ENCODE measurements around the gene SLMAP. TPM values are rescaled to one million over a fixed set of nuclear protein-coding genes. Genes with fewer than 3 reads are reported as not detected.

Gene SLMAP
- total and polyA plus RNA-seq, 2 of the 4 experiments (the other 2 are of a cell fraction) = 15.5 to 26.5 TPM

DNA sequence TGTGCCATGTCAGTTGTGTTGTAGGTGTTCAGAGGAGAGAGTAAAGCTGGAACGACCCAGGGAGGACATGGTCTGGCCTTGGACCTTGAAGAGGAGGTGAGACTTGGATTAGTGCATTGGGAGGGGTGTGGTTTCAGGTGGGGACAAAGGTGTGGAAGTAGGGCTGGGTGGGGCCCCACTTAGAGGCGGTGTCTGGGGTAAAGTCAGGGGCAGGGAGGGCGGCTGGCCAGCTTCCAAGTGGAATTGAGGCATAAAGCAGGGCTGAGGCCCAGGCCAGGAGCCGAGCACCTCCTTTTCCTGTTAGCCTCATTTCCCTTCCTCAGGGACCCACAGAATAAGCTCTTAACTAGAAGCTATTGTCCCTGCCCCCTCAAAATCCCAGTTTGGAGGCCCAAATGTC lies 215.9 kb downstream of the SLMAP start:
- intact Hi-C loops (cut with micrococcal nuclease) (no loop called here), dilution Hi-C loops (cut with HindIII; ENCODE audit: low sequenced_read_pairs, unreplicated experiment) (no loop called here), in situ Hi-C loops (cut with MboI; ENCODE audit: low sequenced_read_pairs) (no loop called here)
- H3K23ac ChIP-seq (ENCODE audit: low read depth, low read length) = no peak overlapping the region
- peaks cover 16% of the 10 kb centered on the region for H3K9me1 ChIP-seq (ENCODE audit: insufficient read depth, low read length)
- H4K91ac ChIP-seq (ENCODE audit: insufficient read depth, low read depth, low read length) = peak overlapping the region; percentile 93
- H3K27me3 ChIP-seq (ENCODE audit: control insufficient read depth, insufficient read depth, low read length) = no peaks in the 10 kb centered on the region
- ChIA-PET CTCF (no interaction called here), POLR2A (ENCODE audit: unreplicated experiment) (no interaction called here)
- peak overlapping the region; percentile 99 for H2BK20ac ChIP-seq (ENCODE audit: low read depth, low read length)
- TF ChIP-seq SMC3 (IDR thresholded peaks at IDR 0.05; ENCODE audit: low read depth, low read length) (no peak), BHLHE40 (IDR thresholded peaks at IDR 0.05; ENCODE audit: low read depth, low read length) (no peak), POLR2A (IDR thresholded peaks at IDR 0.05; ENCODE audit: low read depth, low read length) (no peak), MAFK (IDR thresholded peaks at IDR 0.05; ENCODE audit: low read depth, low read length) (no peak), CEBPB (IDR thresholded peaks at IDR 0.05; ENCODE audit: low read depth, low read length) (no peak), FOS (IDR thresholded peaks at IDR 0.05; ENCODE audit: low read depth, low read length) (no peak), NFE2L2 (IDR thresholded peaks at IDR 0.05; ENCODE audit: low read depth, low read length) (no peak), RFX5 (IDR thresholded peaks at IDR 0.05; ENCODE audit: low read depth, low read length) (no peak), MAZ (IDR thresholded peaks at IDR 0.05; ENCODE audit: borderline replicate concordance, low read depth, low read length) (no peak)
- TF ChIP-seq, protein P1, sequence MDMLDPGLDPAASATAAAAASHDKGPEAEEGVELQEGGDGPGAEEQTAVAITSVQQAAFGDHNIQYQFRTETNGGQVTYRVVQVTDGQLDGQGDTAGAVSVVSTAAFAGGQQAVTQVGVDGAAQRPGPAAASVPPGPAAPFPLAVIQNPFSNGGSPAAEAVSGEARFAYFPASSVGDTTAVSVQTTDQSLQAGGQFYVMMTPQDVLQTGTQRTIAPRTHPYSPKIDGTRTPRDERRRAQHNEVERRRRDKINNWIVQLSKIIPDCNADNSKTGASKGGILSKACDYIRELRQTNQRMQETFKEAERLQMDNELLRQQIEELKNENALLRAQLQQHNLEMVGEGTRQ (IDR thresholded peaks at IDR 0.05; ENCODE audit: low read depth, low read length) = no peak
- TF ChIP-seq, protein P2, sequence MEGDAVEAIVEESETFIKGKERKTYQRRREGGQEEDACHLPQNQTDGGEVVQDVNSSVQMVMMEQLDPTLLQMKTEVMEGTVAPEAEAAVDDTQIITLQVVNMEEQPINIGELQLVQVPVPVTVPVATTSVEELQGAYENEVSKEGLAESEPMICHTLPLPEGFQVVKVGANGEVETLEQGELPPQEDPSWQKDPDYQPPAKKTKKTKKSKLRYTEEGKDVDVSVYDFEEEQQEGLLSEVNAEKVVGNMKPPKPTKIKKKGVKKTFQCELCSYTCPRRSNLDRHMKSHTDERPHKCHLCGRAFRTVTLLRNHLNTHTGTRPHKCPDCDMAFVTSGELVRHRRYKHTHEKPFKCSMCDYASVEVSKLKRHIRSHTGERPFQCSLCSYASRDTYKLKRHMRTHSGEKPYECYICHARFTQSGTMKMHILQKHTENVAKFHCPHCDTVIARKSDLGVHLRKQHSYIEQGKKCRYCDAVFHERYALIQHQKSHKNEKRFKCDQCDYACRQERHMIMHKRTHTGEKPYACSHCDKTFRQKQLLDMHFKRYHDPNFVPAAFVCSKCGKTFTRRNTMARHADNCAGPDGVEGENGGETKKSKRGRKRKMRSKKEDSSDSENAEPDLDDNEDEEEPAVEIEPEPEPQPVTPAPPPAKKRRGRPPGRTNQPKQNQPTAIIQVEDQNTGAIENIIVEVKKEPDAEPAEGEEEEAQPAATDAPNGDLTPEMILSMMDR (conservative IDR thresholded peaks at IDR 0.05; ENCODE audit: low read depth, low read length) = no peak
- H3K79me1 ChIP-seq (ENCODE audit: low read depth in 1 of 2, low read length in 2 of 2) = peaks cover 0 to 12% of the 10 kb centered on the region in 2 experiments; a peak in 2 of 4 replicates
- peak overlapping the region; percentile 8; the same call in 1 of the 2 replicates for H3K27ac ChIP-seq (ENCODE audit: insufficient read depth, low read length)
- ATAC-seq (ENCODE audit: low read depth) (no peak), DNase-seq (no peak)
- peak overlapping the region; percentile 99 for H2BK15ac ChIP-seq (ENCODE audit: low read depth, low read length)
- peak overlapping the region; percentile 75 for H2AFZ ChIP-seq (replicated peaks; ENCODE audit: low read length, poor library complexity)
- no peaks in the 10 kb centered on the region for H3K36me3 ChIP-seq (ENCODE audit: control insufficient read depth, insufficient read depth, low read length)
- peak overlapping the region; percentile 28 for H2AK9ac ChIP-seq (replicated peaks; ENCODE audit: low read depth, low read length, poor library complexity)
- peak overlapping the region; percentile 99 for H2AK5ac ChIP-seq (ENCODE audit: low read depth, low read length)
- H4K8ac ChIP-seq (ENCODE audit: low read depth in 2 of 2, low read length in 2 of 2) = peak overlapping the region; percentile 45 to 82; a peak in 2 of 4 replicates
- H3K4me2 ChIP-seq (ENCODE audit: low read depth, low read length) = no peak overlapping the region
- no peak overlapping the region for H3K18ac ChIP-seq (ENCODE audit: low read depth, low read length)
- no peaks in the 10 kb centered on the region for H3K9me3 ChIP-seq (ENCODE audit: control insufficient read depth, insufficient read depth, low read length)
- peak overlapping the region; percentile 96 for H2BK120ac ChIP-seq (ENCODE audit: low read depth, low read length)
- H2BK5ac ChIP-seq (ENCODE audit: low read depth, low read length, poor library complexity, severe bottlenecking) = peak overlapping the region; percentile 29
- H3K56ac ChIP-seq (ENCODE audit: extremely low read depth, insufficient read depth, low read length) = no peak overlapping the region
- H3K9ac ChIP-seq (ENCODE audit: low read depth, low read length) = no peak overlapping the region
- H3K14ac ChIP-seq (replicated peaks; ENCODE audit: low read depth, low read length) = peak overlapping the region; percentile 67
- H3K4me3 ChIP-seq (ENCODE audit: insufficient read depth, low read depth, low read length) = no peak overlapping the region
- no TSS peak for BruUV-seq (replicated peaks)
- no peak overlapping the region for H4K5ac ChIP-seq (ENCODE audit: low read depth, low read length)
- peak overlapping the region; percentile 99 for H3K4ac ChIP-seq (ENCODE audit: low read depth, low read length)
- H3K4me1 ChIP-seq (ENCODE audit: control insufficient read depth, insufficient read depth, low read length) = peaks cover 17% of the 10 kb centered on the region
- no peaks in the 10 kb centered on the region for H4K20me1 ChIP-seq (ENCODE audit: insufficient read depth, low read length)
- WGBS, 2 experiments (ENCODE audit: extremely low coverage in 2 of 2, insufficient read length in 1 of 2) = no CpG with 5 or more reads among the region's 4 CpGs
